Tongue (tissue), 2 donors: ENCODE measurements around the gene ZNF830. TPM values are rescaled to one million over a fixed set of nuclear protein-coding genes. Genes with fewer than 3 reads are reported as not detected.
"Not testable (repeated sequence)": the region's sequence is repeated elsewhere in the genome, so short reads cannot be mapped to it uniquely, and the experiment has no call there.

Experiments
- DNase-seq: peaks from one replicate; pipeline ENCODE4 v3.0.0-alpha.2; 2015
- total RNA-seq: library from RNA; depleted of rRNA; stranded (reverse); fragments of >200 nt; gene quantifications from one replicate; pipeline ENCODE4 v1.2.3, GENCODE V29; 2014

Gene ZNF830
- 16.7 TPM for total RNA-seq

GRCh38 chr17:34961093-34961911, at the start of gene ZNF830, which contains the start of gene CCT6B:
Gene ZNF830, plus strand, starts transcription at chr17:34961540. Its CDS starts 27 bp downstream, at chr17:34961567.
Gene CCT6B, minus strand, starts transcription at chr17:34961460. Its CDS starts 67 bp downstream, at chr17:34961393.
- DNase-seq = peak; percentile 99

GRCh38 chr17:34913001-34913400, 48.3 kb upstream of the ZNF830 start:
- DNase-seq = no peak

- DNase-seq = no peak
Measured at GRCh38 chr17:34916120-34916519, 45.2 kb upstream of the ZNF830 start.

- DNase-seq = no peak
Measured at GRCh38 chr17:34917381-34917780, 44.0 kb upstream of the ZNF830 start.

GRCh38 chr17:34920676-34921075, 40.7 kb upstream of the ZNF830 start:
- no peak for DNase-seq

- DNase-seq = no peak
Measured at GRCh38 chr17:34926661-34927060, 34.7 kb upstream of the ZNF830 start.

- no peak for DNase-seq
Measured at GRCh38 chr17:34930283-34930682, 31.1 kb upstream of the ZNF830 start.

GRCh38 chr17:34950780-34951179, 10.6 kb upstream of the ZNF830 start:
- not testable (repeated sequence) for DNase-seq

- no peak for DNase-seq
Measured at GRCh38 chr17:34958438-34958837, 2.9 kb upstream of the ZNF830 start.

GRCh38 chr17:34974179-34974578, 12.8 kb downstream of the ZNF830 start:
- DNase-seq = no peak

- no peak for DNase-seq
Measured at GRCh38 chr17:34974794-34975785, 13.8 kb downstream of the ZNF830 start.

GRCh38 chr17:34979153-34979552, 17.8 kb downstream of the ZNF830 start:
- DNase-seq = no peak

- peak; percentile 2 for DNase-seq
Measured at GRCh38 chr17:34979650-34980352, 18.5 kb downstream of the ZNF830 start.

- peak; percentile 97 for DNase-seq
Measured at GRCh38 chr17:34980353-34980680, 19.0 kb downstream of the ZNF830 start, which contains the start of gene LIG3. Gene LIG3, plus strand, starts transcription at chr17:34980512. Its CDS starts 2,494 bp downstream, at chr17:34983006.

- peak; percentile 88 for DNase-seq
Measured at GRCh38 chr17:34980681-34981537, 19.6 kb downstream of the ZNF830 start.

- peak; percentile 30 for DNase-seq
Measured at GRCh38 chr17:34981538-34982241, 20.4 kb downstream of the ZNF830 start.

- DNase-seq = no peak
Measured at GRCh38 chr17:34987232-34987631, 25.9 kb downstream of the ZNF830 start.

GRCh38 chr17:34988644-34989043, 27.3 kb downstream of the ZNF830 start:
- no peak for DNase-seq

- DNase-seq = no peak
Measured at GRCh38 chr17:34989473-34989872, 28.1 kb downstream of the ZNF830 start.

- peak; percentile 10 for DNase-seq
Measured at GRCh38 chr17:34990921-34991365, 29.6 kb downstream of the ZNF830 start.
